ENCODE results near the gene ANP32A. TPM values are rescaled to one million over a fixed set of nuclear protein-coding genes. Genes with fewer than 3 reads are reported as not detected.

The ANP32A gene
- total and polyA plus RNA-seq, 9 of the 15 experiments (the other 6 are each of a cell fraction or from before 2014, with no cell fraction given), result 13.2 to 656 (median 210) TPM

DNA sequence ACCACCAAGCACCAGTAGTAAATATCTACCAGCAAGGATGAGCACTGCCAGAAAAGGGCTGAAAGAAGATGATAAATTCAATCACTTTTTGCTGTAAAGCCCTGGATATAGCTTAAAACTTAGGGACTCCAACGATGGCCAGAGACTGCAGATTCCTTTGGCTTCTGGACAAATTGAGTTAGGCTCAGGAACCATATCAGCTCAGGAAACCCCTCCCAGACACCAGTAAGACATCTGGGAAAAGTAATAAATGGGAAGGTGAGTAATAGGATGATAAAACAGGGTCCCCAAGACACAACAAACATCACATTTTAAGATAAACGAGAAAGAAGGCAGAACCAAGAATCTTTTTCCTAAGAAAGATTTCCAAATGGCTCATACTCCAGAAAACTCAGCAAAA is 65.0 kb downstream of the ANP32A start:
- ChIA-PET POLR2A (no interaction called here), CTCF (ENCODE audit: low intra/inter-chr PET ratio) (no interaction called here)
- no peaks in the 10 kb centered on the region for H3K9me1 ChIP-seq (ENCODE audit: control insufficient read depth, insufficient read depth, low read length)
- TF ChIP-seq ZNF224 (CRISPR knock-in tag; IDR thresholded peaks at IDR 0.05), result no peak
- TF ChIP-seq HDAC8 (tag; IDR thresholded peaks at IDR 0.05), result no peak
- TF ChIP-seq, protein P1, sequence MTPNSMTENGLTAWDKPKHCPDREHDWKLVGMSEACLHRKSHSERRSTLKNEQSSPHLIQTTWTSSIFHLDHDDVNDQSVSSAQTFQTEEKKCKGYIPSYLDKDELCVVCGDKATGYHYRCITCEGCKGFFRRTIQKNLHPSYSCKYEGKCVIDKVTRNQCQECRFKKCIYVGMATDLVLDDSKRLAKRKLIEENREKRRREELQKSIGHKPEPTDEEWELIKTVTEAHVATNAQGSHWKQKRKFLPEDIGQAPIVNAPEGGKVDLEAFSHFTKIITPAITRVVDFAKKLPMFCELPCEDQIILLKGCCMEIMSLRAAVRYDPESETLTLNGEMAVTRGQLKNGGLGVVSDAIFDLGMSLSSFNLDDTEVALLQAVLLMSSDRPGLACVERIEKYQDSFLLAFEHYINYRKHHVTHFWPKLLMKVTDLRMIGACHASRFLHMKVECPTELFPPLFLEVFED (CRISPR knock-in tag; conservative IDR thresholded peaks at IDR 0.05), result no peak
- TF ChIP-seq, protein P2, sequence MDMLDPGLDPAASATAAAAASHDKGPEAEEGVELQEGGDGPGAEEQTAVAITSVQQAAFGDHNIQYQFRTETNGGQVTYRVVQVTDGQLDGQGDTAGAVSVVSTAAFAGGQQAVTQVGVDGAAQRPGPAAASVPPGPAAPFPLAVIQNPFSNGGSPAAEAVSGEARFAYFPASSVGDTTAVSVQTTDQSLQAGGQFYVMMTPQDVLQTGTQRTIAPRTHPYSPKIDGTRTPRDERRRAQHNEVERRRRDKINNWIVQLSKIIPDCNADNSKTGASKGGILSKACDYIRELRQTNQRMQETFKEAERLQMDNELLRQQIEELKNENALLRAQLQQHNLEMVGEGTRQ (CRISPR knock-in tag; IDR thresholded peaks at IDR 0.05), result no peak
- TF ChIP-seq, protein P3, sequence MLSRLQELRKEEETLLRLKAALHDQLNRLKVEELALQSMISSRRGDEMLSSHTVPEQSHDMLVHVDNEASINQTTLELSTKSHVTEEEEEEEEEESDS (CRISPR knock-in tag; IDR thresholded peaks at IDR 0.05), result no peak
- TF ChIP-seq, protein P4, sequence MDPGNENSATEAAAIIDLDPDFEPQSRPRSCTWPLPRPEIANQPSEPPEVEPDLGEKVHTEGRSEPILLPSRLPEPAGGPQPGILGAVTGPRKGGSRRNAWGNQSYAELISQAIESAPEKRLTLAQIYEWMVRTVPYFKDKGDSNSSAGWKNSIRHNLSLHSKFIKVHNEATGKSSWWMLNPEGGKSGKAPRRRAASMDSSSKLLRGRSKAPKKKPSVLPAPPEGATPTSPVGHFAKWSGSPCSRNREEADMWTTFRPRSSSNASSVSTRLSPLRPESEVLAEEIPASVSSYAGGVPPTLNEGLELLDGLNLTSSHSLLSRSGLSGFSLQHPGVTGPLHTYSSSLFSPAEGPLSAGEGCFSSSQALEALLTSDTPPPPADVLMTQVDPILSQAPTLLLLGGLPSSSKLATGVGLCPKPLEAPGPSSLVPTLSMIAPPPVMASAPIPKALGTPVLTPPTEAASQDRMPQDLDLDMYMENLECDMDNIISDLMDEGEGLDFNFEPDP (CRISPR knock-in tag; IDR thresholded peaks at IDR 0.05), result no peak
- no peak for TF ChIP-seq XRCC4 (IDR thresholded peaks at IDR 0.05; ENCODE audit: extremely low read depth, insufficient read depth, insufficient read length)
- TF ChIP-seq RCOR1 (IDR thresholded peaks at IDR 0.05; ENCODE audit: borderline replicate concordance in 1 of 2, low read depth in 2 of 2, low read length in 2 of 2), result no peak
- TF ChIP-seq CHD4 (IDR thresholded peaks at IDR 0.05; ENCODE audit: insufficient read depth, insufficient replicate concordance, low read depth, low read length, poor library complexity, severe bottlenecking), result no peak
- no peak for TF ChIP-seq C11orf30 (IDR thresholded peaks at IDR 0.05; ENCODE audit: low read depth)
- no peak for TF ChIP-seq ZNF444 (CRISPR knock-in tag; IDR thresholded peaks at IDR 0.05)
- TF ChIP-seq ZNF41 (CRISPR knock-in tag; conservative IDR thresholded peaks at IDR 0.05), result no peak
- TF ChIP-seq, protein P5, sequence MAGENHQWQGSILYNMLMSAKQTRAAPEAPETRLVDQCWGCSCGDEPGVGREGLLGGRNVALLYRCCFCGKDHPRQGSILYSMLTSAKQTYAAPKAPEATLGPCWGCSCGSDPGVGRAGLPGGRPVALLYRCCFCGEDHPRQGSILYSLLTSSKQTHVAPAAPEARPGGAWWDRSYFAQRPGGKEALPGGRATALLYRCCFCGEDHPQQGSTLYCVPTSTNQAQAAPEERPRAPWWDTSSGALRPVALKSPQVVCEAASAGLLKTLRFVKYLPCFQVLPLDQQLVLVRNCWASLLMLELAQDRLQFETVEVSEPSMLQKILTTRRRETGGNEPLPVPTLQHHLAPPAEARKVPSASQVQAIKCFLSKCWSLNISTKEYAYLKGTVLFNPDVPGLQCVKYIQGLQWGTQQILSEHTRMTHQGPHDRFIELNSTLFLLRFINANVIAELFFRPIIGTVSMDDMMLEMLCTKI (IDR thresholded peaks at IDR 0.05; ENCODE audit: partially characterized antibody), result no peak
- no peak for TF ChIP-seq CBFA2T3 (IDR thresholded peaks at IDR 0.05)
- no peak for TF ChIP-seq MYBL2 (IDR thresholded peaks at IDR 0.05; ENCODE audit: low read depth)
- TF ChIP-seq MYBL2 (CRISPR knock-in tag; IDR thresholded peaks at IDR 0.05; ENCODE audit: borderline replicate concordance), result no peak
- no peak for TF ChIP-seq TSC22D4 (tag; IDR thresholded peaks at IDR 0.05)
- no peak for TF ChIP-seq ZNF316 (IDR thresholded peaks at IDR 0.05)
- TF ChIP-seq SMAD3 (CRISPR knock-in tag; conservative IDR thresholded peaks at IDR 0.05), result no peak
- TF ChIP-seq DDX20 (tag; IDR thresholded peaks at IDR 0.05; ENCODE audit: low read depth), result no peak
- DNase-seq (ENCODE audit: extremely low read depth in 1 of 4, low spot score in 3 of 4) (no peak), FAIRE-seq (no peak), ATAC-seq (no peak)
- no peaks in the 10 kb centered on the region for H3K36me3 ChIP-seq (ENCODE audit: control insufficient read depth, insufficient read depth, low read length)
- in situ Hi-C loops (cut with MboI) (no loop called here), intact Hi-C loops (cut with micrococcal nuclease) (no loop called here)
- 3% methylated on average over 2 of the region's 2 CpGs for WGBS (ENCODE audit: insufficient coverage, low coverage, missing lambda C conversion rate)
- no peaks in the 10 kb centered on the region for H4K20me1 ChIP-seq (replicated peaks; ENCODE audit: control insufficient read depth, insufficient read depth, low read length)
- no peaks in the 10 kb centered on the region for H3K79me2 ChIP-seq (ENCODE audit: control insufficient read depth, insufficient read depth, low read length)
- H2AFZ ChIP-seq (ENCODE audit: low read depth, low read length), result no peak overlapping the region
- no peak overlapping the region for H3K4me3 ChIP-seq
- H3K4me2 ChIP-seq (ENCODE audit: insufficient read depth, low read length), result no peak overlapping the region
- BruUV-seq (replicated peaks), result no TSS peak
- peaks cover 10 to 17% of the 10 kb centered on the region in 2 experiments for H3K27me3 ChIP-seq (ENCODE audit: control insufficient read depth in 2 of 2, insufficient read depth in 2 of 2, low read length in 2 of 2)
- no peaks in the 10 kb centered on the region for H3K9me3 ChIP-seq (replicated peaks; ENCODE audit: control insufficient read depth, insufficient read depth, low read depth, low read length)
- H3K9ac ChIP-seq (ENCODE audit: insufficient read depth in 1 of 2, low read depth in 2 of 2, low read length in 2 of 2), result no peak overlapping the region
- no peaks in the 10 kb centered on the region; a peak in 1 of 5 replicates for H3K4me1 ChIP-seq (replicated peaks in 1 of 2; ENCODE audit: control insufficient read depth in 2 of 2, insufficient read depth in 2 of 2, low read length in 2 of 2)
- no peak overlapping the region for H3K27ac ChIP-seq (ENCODE audit: extremely low read depth, low read depth, low read length)

All from K562 (cell line).